Neutrophil (primary cell): Measurements from ENCODE around the gene PAPPA2.

Experiments used
- H3K27ac ChIP-seq: fragments of 200-600 bp; sonication (generic); 2 replicates; pipeline ENCODE4 v1.5.1; 2016; ENCODE audit warnings: mild to moderate bottlenecking, moderate library complexity
- H3K27me3 ChIP-seq: fragments of 200-600 bp; sonication (generic); 2 replicates; pipeline ENCODE4 v1.6.0; 2016; ENCODE audit warnings: mild to moderate bottlenecking
- H3K36me3 ChIP-seq: fragments of 200-600 bp; sonication (generic); 2 replicates; pipeline ENCODE4 v1.5.1; 2017
- H3K4me1 ChIP-seq, 2 experiments: fragments of 200-600 bp in 1 of 2; sonication (generic) in 1 of 2; 1 replicate in 1 of 2; 2 replicates in 1 of 2; pipeline versions ENCODE4 v1.5.1 to v1.6.1; 2013 to 2016; ENCODE audit warnings: low read depth in 1 of 2, low read length in 1 of 2, mild to moderate bottlenecking in 1 of 2, moderate library complexity in 1 of 2; ENCODE audit not compliant: control insufficient read depth in 1 of 2, insufficient read depth in 1 of 2
- H3K4me3 ChIP-seq, 2 experiments: fragments of 200-600 bp in 1 of 2; sonication (generic) in 1 of 2; 1 replicate in 1 of 2; 2 replicates in 1 of 2; pipeline ENCODE4 v1.5.1; 2013 to 2016; ENCODE audit warnings: low read depth in 1 of 2, low read length in 1 of 2, mild to moderate bottlenecking in 1 of 2, moderate library complexity in 1 of 2
- H3K9me3 ChIP-seq: fragments of 200-600 bp; sonication (generic); 2 replicates; pipeline ENCODE4 v1.5.1; 2016
- CTCF ChIP-seq: fragments of 200-600 bp; sonication (generic); IDR thresholded peaks from 2 replicates; pipeline ENCODE4 v1.5.1; 2016; ENCODE audit warnings: antibody characterized with exemption

PAPPA2 gene

GRCh38 chr1:176736015-176736414, 273.0 kb downstream of the PAPPA2 start:
- H3K27ac ChIP-seq, result no peak overlapping the region
- no peaks in the 10 kb centered on the region for H3K4me1 ChIP-seq
- no peak overlapping the region for H3K4me3 ChIP-seq
- H3K9me3 ChIP-seq, result no peaks in the 10 kb centered on the region
- no peak for TF ChIP-seq CTCF
- no peaks in the 10 kb centered on the region for H3K27me3 ChIP-seq
- no peaks in the 10 kb centered on the region for H3K36me3 ChIP-seq

GRCh38 chr1:176741181-176741580, 278.2 kb downstream of the PAPPA2 start:
- Histone ChIP-seq H3K4me1 (no peaks in the 10 kb centered on the region), H3K9me3 (no peaks in the 10 kb centered on the region), H3K36me3 (no peaks in the 10 kb centered on the region), H3K4me3 (no peak overlapping the region), H3K27ac (no peak overlapping the region), H3K27me3 (no peaks in the 10 kb centered on the region)
- no peak for TF ChIP-seq CTCF

- H3K27ac ChIP-seq, result no peak overlapping the region
- H3K27me3 ChIP-seq, result no peaks in the 10 kb centered on the region
- no peaks in the 10 kb centered on the region for H3K9me3 ChIP-seq
- no peak overlapping the region for H3K4me3 ChIP-seq
- H3K4me1 ChIP-seq, result no peaks in the 10 kb centered on the region
- no peaks in the 10 kb centered on the region for H3K36me3 ChIP-seq
- TF ChIP-seq CTCF, result no peak
These were observed 279.3 kb downstream of the PAPPA2 start for GRCh38 chr1:176742322-176742721.

- no peak for TF ChIP-seq CTCF
- no peaks in the 10 kb centered on the region for H3K9me3 ChIP-seq
- no peaks in the 10 kb centered on the region for H3K27me3 ChIP-seq
- H3K4me1 ChIP-seq, result no peaks in the 10 kb centered on the region
- H3K4me3 ChIP-seq, result no peak overlapping the region
- no peaks in the 10 kb centered on the region for H3K36me3 ChIP-seq
- H3K27ac ChIP-seq, result no peak overlapping the region
These were observed 281.2 kb downstream of the PAPPA2 start for GRCh38 chr1:176744142-176744541.

- no peak for TF ChIP-seq CTCF
These were observed 283.0 kb downstream of the PAPPA2 start for GRCh38 chr1:176745945-176746344.

GRCh38 chr1:176752505-176752904, 289.5 kb downstream of the PAPPA2 start:
- no peak for TF ChIP-seq CTCF
- Histone ChIP-seq H3K4me1 (no peaks in the 10 kb centered on the region), H3K27me3 (no peaks in the 10 kb centered on the region), H3K4me3 (no peak overlapping the region), H3K36me3 (no peaks in the 10 kb centered on the region), H3K27ac (no peak overlapping the region), H3K9me3 (no peaks in the 10 kb centered on the region)

More at GRCh38 chr1:176745945-176746344, 283.0 kb downstream of the PAPPA2 start:
- Histone ChIP-seq H3K4me1 (no peaks in the 10 kb centered on the region), H3K27me3 (no peaks in the 10 kb centered on the region), H3K4me3 (no peak overlapping the region), H3K27ac (no peak overlapping the region), H3K36me3 (no peaks in the 10 kb centered on the region), H3K9me3 (no peaks in the 10 kb centered on the region)
